DMS114 treated with DMSO at 0.1 percent for 48 hours (cell line): ENCODE data around the gene CSRNP3.

Source experiments
- DNase-seq: peaks from one replicate; lab custom pipeline; 2025; ENCODE audit not compliant: unreplicated experiment; lab: John Stamatoyannopoulos, UW

The CSRNP3 gene

GRCh38 chr2:165469417-165469816 is at the start of gene CSRNP3:
Gene CSRNP3 (plus strand): TSS chr2:165469698. CDS start chr2:165595066, 125,368 bp downstream.
- DNase-seq = no peak

- DNase-seq = no peak
Measured at GRCh38 chr2:165420231-165420630, 49.3 kb upstream of the CSRNP3 start.

GRCh38 chr2:165423081-165423480 is 46.4 kb upstream of the CSRNP3 start:
- DNase-seq = no peak

- DNase-seq = no peak
Measured at GRCh38 chr2:165425556-165425955, 43.9 kb upstream of the CSRNP3 start.

- DNase-seq = no peak
Measured at GRCh38 chr2:165427686-165428085, 41.8 kb upstream of the CSRNP3 start.

- no peak for DNase-seq
Measured at GRCh38 chr2:165428926-165429325, 40.6 kb upstream of the CSRNP3 start.

GRCh38 chr2:165431014-165431413 is 38.5 kb upstream of the CSRNP3 start:
- no peak for DNase-seq

GRCh38 chr2:165432234-165432966 is 37.1 kb upstream of the CSRNP3 start:
- DNase-seq = no peak

GRCh38 chr2:165434865-165435496 is 34.5 kb upstream of the CSRNP3 start:
- DNase-seq = no peak

- DNase-seq = no peak
Measured at GRCh38 chr2:165435611-165436010, 33.9 kb upstream of the CSRNP3 start.

- no peak for DNase-seq
Measured at GRCh38 chr2:165436559-165436958, 32.9 kb upstream of the CSRNP3 start.

- no peak for DNase-seq
Measured at GRCh38 chr2:165440367-165440766, 29.1 kb upstream of the CSRNP3 start.

- DNase-seq = no peak
Measured at GRCh38 chr2:165443511-165443910, 26.0 kb upstream of the CSRNP3 start.

GRCh38 chr2:165448406-165448805 is 21.1 kb upstream of the CSRNP3 start:
- no peak for DNase-seq

GRCh38 chr2:165450156-165450555 is 19.3 kb upstream of the CSRNP3 start:
- no peak for DNase-seq

- DNase-seq = no peak
Measured at GRCh38 chr2:165452327-165452726, 17.2 kb upstream of the CSRNP3 start.

- no peak for DNase-seq
Measured at GRCh38 chr2:165453561-165454094, 15.9 kb upstream of the CSRNP3 start.

- no peak for DNase-seq
Measured at GRCh38 chr2:165454905-165455304, 14.6 kb upstream of the CSRNP3 start.

- no peak for DNase-seq
Measured at GRCh38 chr2:165456027-165456426, 13.5 kb upstream of the CSRNP3 start.

GRCh38 chr2:165462443-165462842 is 7.1 kb upstream of the CSRNP3 start:
- no peak for DNase-seq

- no peak for DNase-seq
Measured at GRCh38 chr2:165466386-165466785, 3.1 kb upstream of the CSRNP3 start.

GRCh38 chr2:165467921-165468320 is 1.6 kb upstream of the CSRNP3 start:
- DNase-seq = no peak
